HCT116 (cell line): ENCODE measurements around the gene RACK1. TPM values are rescaled to one million over a fixed set of nuclear protein-coding genes. Genes with fewer than 3 reads are reported as not detected.
"Not testable (repeated sequence)": the region's sequence is repeated elsewhere in the genome, so short reads cannot be mapped to it uniquely, and the experiment has no call there.

Experiments
- ATAC-seq: fragments of 200-7000 bp; cut with Tn5 transposase; 2 replicates; pipeline ENCODE4 v1.9.1; 2020; ENCODE audit warnings: mild to moderate bottlenecking, moderate library complexity
- BruUV-seq: library from RNA; stranded (reverse); fragments of 400-500 nt; replicated peaks from 2 replicates; lab custom pipeline; 2021; lab: Mats Ljungman, UMichigan
- CTCF ChIA-PET: fragments of 300-600 bp; sonication (Branson Sonifier 250); formaldehyde crosslinking; loops from one replicate; lab custom pipeline; 2021; ENCODE audit warnings: antibody characterized with exemption; lab: Charles Lee
- POLR2A ChIA-PET: fragments of 300-600, 350-600 bp; sonication (Branson Sonifier 250); formaldehyde crosslinking; loops from one replicate; lab custom pipeline; 2021; ENCODE audit warnings: antibody characterized with exemption; lab: Charles Lee
- RAD21 ChIA-PET, 2 experiments: fragments of 300-600 bp; sonication (Branson Sonifier 250); formaldehyde crosslinking; loops; one replicate each; lab custom pipeline; 2023; ENCODE audit warnings: low total read pairs in 2 of 2; ENCODE audit not compliant: uncharacterized antibody in 2 of 2, unreplicated experiment in 2 of 2, low non-redundant PET in 1 of 2; lab: Charles Lee
- DNase-seq: peaks from one replicate; pipeline ENCODE4 v3.0.0-alpha.2; 2010; ENCODE audit warnings: low read depth, low spot score
- H2AFZ ChIP-seq: fragments of 200-600 bp; shearing (Covaris generic), sonication (generic); 2 replicates; pipeline ENCODE4 v1.6.1; 2017; ENCODE audit warnings: low read depth, mixed run types, mixed read lengths, antibody characterized with exemption, low read length; ENCODE audit not compliant: poor library complexity, severe bottlenecking
- H3K27ac ChIP-seq: 2 replicates; pipeline ENCODE4 v1.5.1; 2012; ENCODE audit warnings: low read depth, low read length
- H3K27me3 ChIP-seq: fragments of 200-600 bp; sonication (generic); 2 replicates; pipeline ENCODE4 v1.6.1; 2016; ENCODE audit warnings: mixed run types, low read length, mixed read lengths; ENCODE audit not compliant: insufficient read depth
- H3K36me3 ChIP-seq, 2 experiments: fragments of 200-500 bp in 1 of 2; fragments of 200-600 bp in 1 of 2; sonication (Bioruptor generic) in 1 of 2; sonication (generic) in 1 of 2; 2 replicates each; pipeline versions ENCODE4 v1.5.1 to v1.6.1; 2014 to 2016; ENCODE audit warnings: low read length in 2 of 2, inconsistent platforms in 1 of 2, mixed read lengths in 1 of 2, mixed run types in 1 of 2; ENCODE audit not compliant: insufficient read depth in 2 of 2, control insufficient read depth in 1 of 2
- H3K4me1 ChIP-seq, 2 experiments: fragments of 200-600 bp in 1 of 2; sonication (generic) in 1 of 2; 2 replicates each; pipeline versions ENCODE4 v1.5.1 to v1.6.1; 2012 to 2017; ENCODE audit warnings: low read length in 2 of 2, inconsistent platforms in 1 of 2, mild to moderate bottlenecking in 1 of 2, mixed read lengths in 1 of 2, mixed run types in 1 of 2, moderate library complexity in 1 of 2; ENCODE audit not compliant: insufficient read depth in 2 of 2, control insufficient read depth in 1 of 2
- H3K4me2 ChIP-seq: fragments of 200-600 bp; sonication (generic); 2 replicates; pipeline ENCODE4 v1.6.1; 2017; ENCODE audit warnings: mixed run types, low read length, mixed read lengths
- H3K4me3 ChIP-seq, 2 experiments: fragments of 200-600 bp in 1 of 2; sonication (generic) in 1 of 2; replicated peaks in 1 of 2; 2 replicates each; pipeline ENCODE4 v1.5.1; 2011 to 2016; ENCODE audit warnings: low read length in 2 of 2, control low read depth in 1 of 2, low read depth in 1 of 2, mild to moderate bottlenecking in 1 of 2, mixed read lengths in 1 of 2, mixed run types in 1 of 2
- H3K79me2 ChIP-seq: fragments of 200-600 bp; sonication (generic); 2 replicates; pipeline ENCODE4 v1.6.1; 2017; ENCODE audit warnings: mild to moderate bottlenecking, mixed run types, low read length, moderate library complexity, mixed read lengths; ENCODE audit not compliant: insufficient read depth
- H3K9ac ChIP-seq: fragments of 200-600 bp; sonication (generic); 2 replicates; pipeline ENCODE4 v1.6.1; 2016; ENCODE audit warnings: low read length, mixed read lengths
- H3K9me2 ChIP-seq: fragments of 200-600 bp; sonication (generic), shearing (Covaris generic); 2 replicates; pipeline ENCODE4 v1.6.1; 2017; ENCODE audit warnings: mixed run types, mild to moderate bottlenecking, moderate library complexity; ENCODE audit not compliant: insufficient read depth
- H3K9me3 ChIP-seq, 2 experiments: fragments of 200-500 bp in 1 of 2; fragments of 200-600 bp in 1 of 2; sonication (Bioruptor generic) in 1 of 2; sonication (generic) in 1 of 2; 2 replicates each; pipeline ENCODE4 v1.6.1; 2014 to 2017; ENCODE audit warnings: low read length in 2 of 2, mixed read lengths in 2 of 2, inconsistent platforms in 1 of 2, low read depth in 1 of 2, mild to moderate bottlenecking in 1 of 2, mixed run types in 1 of 2, moderate library complexity in 1 of 2; ENCODE audit not compliant: control insufficient read depth in 1 of 2, insufficient read depth in 1 of 2
- H4K20me1 ChIP-seq: fragments of 200-600 bp; sonication (generic), shearing (Covaris generic); 2 replicates; pipeline ENCODE4 v1.6.1; 2017; ENCODE audit warnings: mixed run types, mild to moderate bottlenecking, moderate library complexity; ENCODE audit not compliant: insufficient read depth
- ATF3 ChIP-seq: IDR thresholded peaks from 2 replicates; pipeline ENCODE4 v1.6.1; 2012
- EGR1 ChIP-seq: IDR thresholded peaks from 2 replicates; pipeline ENCODE4 v1.6.1; 2012; ENCODE audit warnings: low read depth
- EZH2phosphoT487 ChIP-seq: fragments of 200-600 bp; IDR thresholded peaks from 2 replicates; pipeline ENCODE4 v1.6.1; 2018; ENCODE audit warnings: antibody characterized with exemption, borderline replicate concordance
- POLR2A ChIP-seq: IDR thresholded peaks from 2 replicates; pipeline ENCODE4 v1.7.0; 2011; ENCODE audit warnings: borderline replicate concordance; ENCODE audit not compliant: insufficient read depth, insufficient read length; ENCODE audit errors: extremely low read depth
- SRF ChIP-seq: IDR thresholded peaks from 2 replicates; pipeline ENCODE4 v1.6.1; 2012; ENCODE audit warnings: low read depth
- ZNF274 ChIP-seq: fragments of 200-500 bp; sonication (Bioruptor generic); IDR thresholded peaks from 2 replicates; pipeline ENCODE4 v1.6.1; 2014; ENCODE audit warnings: mild to moderate bottlenecking, low read depth, low read length, inconsistent platforms
- intact Hi-C: fragments of 100-400 bp; cut with micrococcal nuclease; formaldehyde crosslinking; loops from 2 replicates; pipeline ENCODE4 v1.10.0; 2022
- total RNA-seq: library from RNA; stranded (reverse); gene quantifications from one replicate; pipeline ENCODE4 v1.2.1, GENCODE V29; 2021; ENCODE audit not compliant: unreplicated experiment

Gene RACK1
- total RNA-seq, 1 experiment from 2014 or later: 2,432 TPM

GRCh38 chr5:181273433-181273744 is 29.7 kb upstream of the RACK1 start:
- ATAC-seq, H3K79me2 ChIP-seq, H3K9ac ChIP-seq, H3K9me2 ChIP-seq, H4K20me1 ChIP-seq, H3K36me3 ChIP-seq, H3K4me2 ChIP-seq, H3K27ac ChIP-seq, H3K9me3 ChIP-seq, CTCF ChIA-PET, H3K4me3 ChIP-seq, DNase-seq, BruUV-seq, H3K4me1 ChIP-seq, intact Hi-C loops, H3K27me3 ChIP-seq, RAD21 ChIA-PET, H2AFZ ChIP-seq: not testable (repeated sequence)
- POLR2A ChIA-PET: interaction anchor here (0.6 kb wide), 1 partner anchor 44 kb away, joined by 5 read pairs; no protein-coding TSS in a partner anchor

GRCh38 chr5:181271081-181271480 is 27.4 kb upstream of the RACK1 start:
- H3K4me1 ChIP-seq: no peaks in the 10 kb centered on the region
- POLR2A ChIA-PET: no interaction called here
- no peaks in the 10 kb centered on the region for H3K27me3 ChIP-seq
- ATAC-seq: no peak
- no peaks in the 10 kb centered on the region for H4K20me1 ChIP-seq
- RAD21 ChIA-PET: no interaction called here
- no peak overlapping the region for H2AFZ ChIP-seq
- H3K9me2 ChIP-seq: no peaks in the 10 kb centered on the region
- H3K4me2 ChIP-seq: no peak overlapping the region
- no TSS peak for BruUV-seq
- no peak for TF ChIP-seq ZNF274
- TF ChIP-seq ATF3: no peak
- no peak for TF ChIP-seq SRF
- TF ChIP-seq EGR1: no peak
- TF ChIP-seq EZH2phosphoT487: no peak
- TF ChIP-seq POLR2A: no peak
- TF ChIP-seq, all 23 proteins: peak for 0
- Histone ChIP-seq H3K79me2 (no peaks in the 10 kb centered on the region), H3K27ac (no peak overlapping the region), H3K9ac (no peak overlapping the region), H3K4me3 (no peak overlapping the region), H3K36me3 (no peaks in the 10 kb centered on the region), H3K9me3 (no peaks in the 10 kb centered on the region)
- intact Hi-C loops: no loop called here
- CTCF ChIA-PET: no interaction called here
- no peak for DNase-seq

GRCh38 chr5:181267907-181268306 is 24.2 kb upstream of the RACK1 start:
- DNase-seq, RAD21 ChIA-PET, H3K4me1 ChIP-seq, H3K4me2 ChIP-seq, H4K20me1 ChIP-seq, ATAC-seq, CTCF ChIA-PET, H3K9me3 ChIP-seq, H3K27ac ChIP-seq, H3K9ac ChIP-seq, BruUV-seq, H3K79me2 ChIP-seq, intact Hi-C loops, H3K9me2 ChIP-seq, H3K27me3 ChIP-seq, H3K36me3 ChIP-seq, H3K4me3 ChIP-seq, H2AFZ ChIP-seq, POLR2A ChIA-PET: not testable (repeated sequence)

GRCh38 chr5:181267291-181267904 is 23.7 kb upstream of the RACK1 start:
- H3K27ac ChIP-seq, H3K27me3 ChIP-seq, H3K9me2 ChIP-seq, CTCF ChIA-PET, RAD21 ChIA-PET, H3K4me2 ChIP-seq, intact Hi-C loops, H3K9me3 ChIP-seq, H3K79me2 ChIP-seq, H3K4me3 ChIP-seq, BruUV-seq, DNase-seq, H2AFZ ChIP-seq, ATAC-seq, H3K36me3 ChIP-seq, POLR2A ChIA-PET, H4K20me1 ChIP-seq, H3K4me1 ChIP-seq, H3K9ac ChIP-seq: not testable (repeated sequence)
